GM12865 (cell line): ENCODE measurements around the gene GGCT.
"Not testable (repeated sequence)": the region's sequence is repeated elsewhere in the genome, so short reads cannot be mapped to it uniquely, and the experiment has no call there.

ENCODE experiments used
- DNase-seq: peaks from one replicate; pipeline ENCODE4 v3.0.0; 2010; ENCODE audit warnings: low read depth
- H3K4me3 ChIP-seq: 2 replicates; pipeline ENCODE4 v1.5.1; 2011; ENCODE audit warnings: mild to moderate bottlenecking, low read depth, low read length, control low read depth
- TF ChIP-seq, protein P1 (sequence below): IDR thresholded peaks from 2 replicates; pipeline ENCODE4 v1.5.1; 2011; ENCODE audit warnings: low read length, control low read depth, low read depth, inconsistent platforms; ENCODE audit not compliant: insufficient read depth; ENCODE audit errors: missing control alignments

GGCT gene

DNA sequence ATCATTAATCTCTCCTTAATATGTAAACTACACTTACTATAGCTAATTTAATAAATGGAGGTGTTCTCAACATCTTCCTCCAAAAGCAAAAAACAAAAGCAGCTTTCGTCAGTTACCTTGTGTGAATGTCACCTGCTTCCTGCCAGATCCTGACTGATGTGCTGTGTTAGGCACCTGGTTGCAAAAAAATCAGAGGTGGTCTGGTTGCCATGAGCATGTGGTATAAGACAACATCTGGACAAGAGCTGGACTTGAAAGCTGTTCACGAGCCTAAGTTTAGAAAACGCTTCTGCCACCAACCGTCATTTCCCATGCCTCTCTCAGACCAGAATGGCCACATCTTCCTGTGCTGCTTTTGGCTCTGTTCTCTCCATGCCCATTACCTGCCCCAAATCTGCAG, 42.0 kb upstream of the GGCT start:
- no peak for DNase-seq
- no peak overlapping the region for H3K4me3 ChIP-seq
- TF ChIP-seq, protein P1, sequence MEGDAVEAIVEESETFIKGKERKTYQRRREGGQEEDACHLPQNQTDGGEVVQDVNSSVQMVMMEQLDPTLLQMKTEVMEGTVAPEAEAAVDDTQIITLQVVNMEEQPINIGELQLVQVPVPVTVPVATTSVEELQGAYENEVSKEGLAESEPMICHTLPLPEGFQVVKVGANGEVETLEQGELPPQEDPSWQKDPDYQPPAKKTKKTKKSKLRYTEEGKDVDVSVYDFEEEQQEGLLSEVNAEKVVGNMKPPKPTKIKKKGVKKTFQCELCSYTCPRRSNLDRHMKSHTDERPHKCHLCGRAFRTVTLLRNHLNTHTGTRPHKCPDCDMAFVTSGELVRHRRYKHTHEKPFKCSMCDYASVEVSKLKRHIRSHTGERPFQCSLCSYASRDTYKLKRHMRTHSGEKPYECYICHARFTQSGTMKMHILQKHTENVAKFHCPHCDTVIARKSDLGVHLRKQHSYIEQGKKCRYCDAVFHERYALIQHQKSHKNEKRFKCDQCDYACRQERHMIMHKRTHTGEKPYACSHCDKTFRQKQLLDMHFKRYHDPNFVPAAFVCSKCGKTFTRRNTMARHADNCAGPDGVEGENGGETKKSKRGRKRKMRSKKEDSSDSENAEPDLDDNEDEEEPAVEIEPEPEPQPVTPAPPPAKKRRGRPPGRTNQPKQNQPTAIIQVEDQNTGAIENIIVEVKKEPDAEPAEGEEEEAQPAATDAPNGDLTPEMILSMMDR = no peak

DNA sequence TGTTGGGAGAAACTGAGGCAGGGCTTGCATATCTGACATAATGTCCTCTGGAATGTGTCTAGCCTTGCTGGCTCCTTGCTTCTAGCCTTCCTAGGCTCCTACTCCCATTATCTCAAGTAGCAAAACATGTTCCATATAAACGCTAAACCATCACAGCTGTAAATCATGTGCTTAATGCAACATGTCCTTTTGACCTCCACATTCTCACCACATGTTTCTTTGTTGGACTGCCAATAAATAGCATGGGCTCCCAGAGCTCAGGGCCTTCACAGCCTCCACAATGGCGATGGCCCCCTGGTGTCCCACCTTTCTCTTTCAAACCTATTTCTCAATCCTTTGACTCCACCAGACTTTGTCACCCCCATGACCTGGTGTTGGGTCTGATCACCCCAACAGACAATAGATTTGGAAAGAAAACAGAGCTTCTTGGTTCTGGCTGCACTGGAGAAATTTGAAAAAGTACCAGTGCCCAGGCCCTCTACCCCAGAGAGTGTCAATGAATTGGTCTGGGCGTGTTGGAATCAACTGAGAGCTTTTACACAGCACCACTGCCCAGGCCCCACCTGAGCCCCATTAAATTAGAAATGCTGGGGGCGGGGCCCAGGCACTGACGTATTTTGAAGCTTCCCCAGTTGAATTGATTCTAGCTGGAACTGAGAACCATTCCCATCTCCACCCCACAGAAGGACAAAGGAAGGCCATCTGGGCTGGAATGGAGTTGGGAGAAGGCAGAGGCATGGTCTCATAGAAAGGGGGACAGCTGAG, 41.3 kb upstream of the GGCT start:
- no peak for DNase-seq
- TF ChIP-seq, protein P1 = no peak
- H3K4me3 ChIP-seq = no peak overlapping the region

DNA sequence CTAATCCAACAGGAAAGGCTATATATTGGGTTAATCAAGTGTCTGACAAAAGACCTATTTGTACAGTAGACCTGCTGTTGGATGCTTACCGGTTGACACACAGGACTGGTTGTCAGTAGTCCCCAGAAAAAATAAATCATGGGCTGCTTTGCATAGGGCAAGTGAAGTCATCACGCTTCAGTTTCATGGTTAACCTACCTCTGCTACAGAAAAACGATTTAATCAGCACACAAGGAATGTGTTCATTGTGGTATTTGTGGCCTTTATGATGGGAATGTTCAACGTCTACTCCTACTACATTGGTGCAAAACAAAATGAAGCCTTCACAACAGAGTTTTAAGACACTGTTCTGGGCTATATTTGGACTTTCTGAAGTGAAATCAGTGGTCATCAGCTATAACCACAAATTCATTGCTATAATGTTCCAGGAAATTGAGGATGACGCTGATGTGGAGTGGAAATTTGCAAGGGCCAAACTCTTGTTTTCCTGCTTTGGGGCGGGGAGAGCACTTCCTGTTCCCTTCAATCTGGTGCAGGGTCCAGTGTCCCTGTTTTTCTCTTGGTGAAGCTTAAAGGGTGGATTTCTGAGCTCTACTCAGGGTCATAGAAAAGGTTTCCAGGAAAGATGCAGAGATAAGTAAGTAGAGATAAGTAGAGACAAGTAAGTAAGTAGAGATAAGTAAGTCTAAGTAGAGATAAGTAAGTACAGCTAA, 39.3 kb upstream of the GGCT start:
- H3K4me3 ChIP-seq = no peak overlapping the region
- DNase-seq = no peak
- TF ChIP-seq, protein P1 = no peak

DNA sequence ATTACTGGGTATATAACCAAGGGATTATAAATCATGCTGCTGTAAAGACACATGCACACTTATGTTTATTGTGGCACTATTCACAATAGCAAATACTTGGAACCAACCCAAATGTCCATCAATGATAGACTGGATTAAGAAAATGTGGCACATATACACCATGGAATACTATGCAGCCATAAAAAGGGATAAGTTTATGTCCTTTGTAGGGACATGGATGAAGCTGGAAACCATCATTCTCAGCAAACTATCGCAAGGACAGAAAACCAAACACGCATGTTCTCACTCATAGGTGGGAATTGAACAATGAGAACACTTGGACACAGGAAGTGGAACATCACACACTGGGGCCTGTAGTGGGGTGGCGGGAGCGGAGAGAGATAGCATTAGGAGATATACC, 38.5 kb upstream of the GGCT start:
- DNase-seq, H3K4me3 ChIP-seq: not testable (repeated sequence)

DNA sequence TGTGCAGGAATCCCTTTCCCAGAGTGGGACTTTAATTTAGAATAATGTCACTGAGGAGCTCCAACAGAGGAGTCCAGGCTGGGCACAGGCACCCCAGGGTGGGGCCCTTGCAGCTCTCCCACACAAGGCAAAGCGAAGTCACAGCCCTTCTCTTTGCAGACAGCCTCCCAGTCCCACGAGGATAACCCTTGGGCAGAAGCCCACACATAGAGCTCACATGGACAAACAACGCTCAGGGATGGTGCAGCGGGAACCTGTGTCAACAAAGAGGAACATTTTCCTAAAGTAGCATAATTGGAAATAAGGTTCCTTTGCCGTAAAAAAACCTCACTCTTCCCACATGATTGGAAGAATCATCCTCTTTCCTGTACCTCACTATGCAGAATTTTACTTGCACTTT, 29.3 kb upstream of the GGCT start:
- H3K4me3 ChIP-seq = no peak overlapping the region
- DNase-seq = no peak
- TF ChIP-seq, protein P1 = no peak

DNA sequence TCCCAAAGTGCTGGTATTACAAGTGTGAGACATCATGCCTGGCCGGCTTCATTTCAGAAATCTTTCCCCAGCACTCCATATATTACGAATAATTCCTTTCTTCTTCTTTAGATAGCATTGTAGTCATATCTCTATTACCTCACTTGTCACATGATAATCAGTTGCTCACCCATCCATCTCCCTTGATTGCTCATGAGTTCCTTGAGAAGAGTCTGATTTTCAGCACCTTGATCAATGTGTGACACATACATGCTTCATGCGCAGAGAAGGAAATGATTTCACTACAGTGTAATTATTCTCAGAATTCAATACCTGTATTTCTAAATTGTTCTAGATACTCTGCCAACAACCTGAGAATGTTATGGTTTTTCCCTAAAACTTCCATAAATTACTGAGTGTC, 26.7 kb upstream of the GGCT start:
- H3K4me3 ChIP-seq = no peak overlapping the region
- no peak for DNase-seq
- TF ChIP-seq, protein P1 = no peak

DNA sequence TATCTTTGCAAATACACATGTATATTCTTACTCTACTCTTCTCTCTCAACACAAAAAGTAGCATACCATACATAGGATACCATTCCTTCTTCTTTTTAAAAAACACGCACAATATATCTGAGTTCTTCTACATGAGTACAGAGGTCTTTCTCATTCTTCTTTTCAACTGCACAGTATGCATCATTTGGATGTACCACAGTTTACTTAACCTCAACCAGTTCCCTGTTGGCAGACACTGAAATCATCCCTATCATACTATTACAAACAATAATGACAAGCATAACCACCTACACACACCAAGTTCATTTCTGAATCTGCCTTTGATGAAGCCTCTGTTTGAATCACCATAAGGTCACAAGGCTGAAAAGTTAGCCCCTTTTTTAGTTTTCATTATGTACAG, 25.7 kb upstream of the GGCT start:
- H3K4me3 ChIP-seq = no peak overlapping the region
- DNase-seq = no peak
- TF ChIP-seq, protein P1 = no peak
